Erythroblast (primary cell): ENCODE measurements around the gene COX7A2L.

ENCODE experiments used
- GATA1 ChIP-seq: IDR thresholded peaks from 2 replicates; pipeline ENCODE4 v1.6.1; 2011; ENCODE audit warnings: low read depth, mild to moderate bottlenecking, control low read depth, low read length, moderate library complexity
- POLR2A ChIP-seq: IDR thresholded peaks from 2 replicates; pipeline ENCODE4 v1.6.1; 2011; ENCODE audit warnings: mild to moderate bottlenecking, low read length

DNA sequence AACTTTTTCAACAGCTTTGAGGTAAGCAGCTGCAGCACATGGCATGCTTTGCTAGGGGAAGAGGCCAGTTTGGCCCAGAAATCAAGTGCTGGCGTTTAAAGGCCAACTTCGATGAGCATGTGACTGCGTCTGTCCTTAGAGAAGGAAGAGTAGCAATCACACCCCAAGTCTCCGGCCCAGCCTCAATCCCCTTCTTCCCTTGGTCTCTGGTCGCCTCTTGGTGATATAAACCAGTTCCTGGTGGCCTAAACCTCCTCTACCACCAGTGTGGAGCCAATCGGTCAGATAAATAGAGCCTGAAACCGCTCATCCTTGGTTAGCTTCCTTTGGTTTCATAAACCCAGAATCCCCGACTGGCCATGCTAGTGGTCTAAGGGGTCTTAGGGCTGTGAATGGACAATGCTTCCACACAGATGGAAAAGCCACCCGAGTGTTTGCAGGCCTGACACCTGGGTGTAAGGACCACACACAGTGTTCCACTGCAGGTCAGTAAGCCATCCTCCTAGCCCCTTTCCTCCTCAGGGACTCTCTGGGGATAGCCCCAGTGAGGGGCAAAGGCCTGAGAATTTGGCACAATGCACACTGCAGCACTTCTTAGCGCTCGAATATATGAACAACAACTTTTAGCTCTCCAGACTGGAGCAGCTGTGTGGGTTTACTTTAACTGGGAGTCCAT lies 23.0 kb upstream of the COX7A2L start:
- TF ChIP-seq POLR2A (no peak), GATA1 (no peak)
